T-helper 9 cell (primary cell): ENCODE measurements around the gene ATP1B2.
"Not testable (repeated sequence)": the region's sequence is repeated elsewhere in the genome, so short reads cannot be mapped to it uniquely, and the experiment has no call there.

Experiments used
- DNase-seq: peaks from one replicate; pipeline ENCODE4 v3.0.0-alpha.2; 2020
- total RNA-seq, 2 donors: gene quantifications; one replicate each; lab custom pipeline; 2026; lab: John Stamatoyannopoulos, UW

The ATP1B2 gene, protein sequence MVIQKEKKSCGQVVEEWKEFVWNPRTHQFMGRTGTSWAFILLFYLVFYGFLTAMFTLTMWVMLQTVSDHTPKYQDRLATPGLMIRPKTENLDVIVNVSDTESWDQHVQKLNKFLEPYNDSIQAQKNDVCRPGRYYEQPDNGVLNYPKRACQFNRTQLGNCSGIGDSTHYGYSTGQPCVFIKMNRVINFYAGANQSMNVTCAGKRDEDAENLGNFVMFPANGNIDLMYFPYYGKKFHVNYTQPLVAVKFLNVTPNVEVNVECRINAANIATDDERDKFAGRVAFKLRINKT
- total RNA-seq: 0 to 0.21 reads per million in 2 donors

DNA sequence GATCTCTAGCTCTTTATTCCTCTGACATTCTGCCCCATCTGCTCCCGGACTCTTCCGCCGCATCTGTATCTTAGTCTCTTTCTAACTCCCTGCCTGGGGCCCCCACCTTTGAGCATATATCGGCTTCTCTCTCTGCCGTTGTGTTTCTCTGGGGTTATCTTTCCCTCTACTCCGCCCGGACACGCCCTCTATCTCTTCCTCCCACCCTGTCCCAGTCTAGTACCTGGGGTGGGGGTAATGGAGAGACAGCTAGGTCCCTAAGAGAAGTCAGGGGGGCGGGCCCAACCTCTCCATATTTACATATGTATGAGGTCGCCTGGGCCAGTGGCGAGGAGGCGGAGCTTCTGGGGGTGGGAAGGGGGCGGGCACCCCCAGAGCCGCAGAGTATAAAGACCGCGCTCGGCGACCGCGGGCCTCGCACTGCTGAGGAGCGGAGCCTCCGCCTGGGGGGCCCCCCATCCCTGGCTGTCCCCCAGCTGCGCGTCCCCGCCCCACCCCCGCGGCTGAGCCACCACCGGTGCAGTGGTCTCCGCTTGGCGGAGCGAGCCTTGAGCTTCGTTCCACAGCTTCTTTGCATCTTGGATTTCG is at the start of gene ATP1B2:
Gene ATP1B2, plus strand, starts transcription at position 418 of the 588 bp plus-strand sequence. CDS start 593 bp downstream, outside the sequence.
- peak; percentile 69 for DNase-seq

- DNase-seq: no peak
Observed at GRCh38 chr17:7606280-7606679, 44.4 kb upstream of the ATP1B2 start.

- DNase-seq: no peak
Observed at GRCh38 chr17:7610641-7611040, 40.1 kb upstream of the ATP1B2 start.

GRCh38 chr17:7611635-7612293 is 39.0 kb upstream of the ATP1B2 start:
- no peak for DNase-seq

DNA sequence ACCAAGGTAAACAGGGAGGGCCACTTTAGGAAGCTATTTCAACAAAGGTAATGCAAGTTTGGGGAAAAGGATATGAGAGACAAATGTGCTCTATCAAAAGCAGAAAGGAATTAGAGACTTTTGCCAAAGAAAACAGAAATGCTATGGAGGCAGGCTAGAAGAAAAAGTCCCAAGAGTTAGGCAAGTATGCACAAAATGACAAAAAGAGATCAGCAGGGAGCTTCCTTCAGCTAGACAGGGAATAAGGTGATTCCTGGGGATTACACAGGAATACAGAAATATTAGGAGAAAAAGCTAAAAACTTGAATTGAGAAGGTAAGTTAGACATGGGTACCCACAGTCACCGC is 38.5 kb upstream of the ATP1B2 start:
- no peak for DNase-seq

- no peak for DNase-seq
Observed at GRCh38 chr17:7613769-7614424, 36.8 kb upstream of the ATP1B2 start.

- DNase-seq: peak; percentile 96
Observed at GRCh38 chr17:7614425-7615264, 36.1 kb upstream of the ATP1B2 start, which contains the start of gene FXR2. FXR2 (minus strand) TSS chr17:7614897; CDS start chr17:7614532, 365 bp downstream.

GRCh38 chr17:7615265-7615747 is 35.4 kb upstream of the ATP1B2 start:
- DNase-seq: no peak

- DNase-seq: no peak
Observed at GRCh38 chr17:7618608-7619007, 32.1 kb upstream of the ATP1B2 start.

GRCh38 chr17:7620835-7621234 is 29.9 kb upstream of the ATP1B2 start:
- no peak for DNase-seq

- no peak for DNase-seq
Observed at GRCh38 chr17:7623661-7624060, 27.1 kb upstream of the ATP1B2 start.

DNA sequence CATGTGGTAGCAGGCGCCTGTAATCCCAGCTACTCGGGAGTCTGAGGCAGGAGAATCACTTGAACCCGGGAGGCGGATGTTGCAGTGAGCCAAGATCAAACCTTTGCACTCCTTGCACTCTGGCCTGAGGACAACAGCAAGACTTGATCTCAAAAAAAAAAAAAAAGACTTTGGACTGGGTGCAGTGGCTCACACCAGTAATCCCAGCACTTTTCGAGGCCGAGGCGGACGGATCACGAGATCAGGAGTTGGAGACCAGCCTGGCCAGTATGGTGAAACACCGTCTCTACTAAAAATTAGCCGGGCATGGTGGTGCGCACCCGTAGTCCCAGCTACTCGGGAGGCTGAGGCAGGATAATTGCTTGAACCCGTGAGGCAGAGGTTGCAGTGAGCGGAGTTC is 25.0 kb upstream of the ATP1B2 start:
- not testable (repeated sequence) for DNase-seq

DNA sequence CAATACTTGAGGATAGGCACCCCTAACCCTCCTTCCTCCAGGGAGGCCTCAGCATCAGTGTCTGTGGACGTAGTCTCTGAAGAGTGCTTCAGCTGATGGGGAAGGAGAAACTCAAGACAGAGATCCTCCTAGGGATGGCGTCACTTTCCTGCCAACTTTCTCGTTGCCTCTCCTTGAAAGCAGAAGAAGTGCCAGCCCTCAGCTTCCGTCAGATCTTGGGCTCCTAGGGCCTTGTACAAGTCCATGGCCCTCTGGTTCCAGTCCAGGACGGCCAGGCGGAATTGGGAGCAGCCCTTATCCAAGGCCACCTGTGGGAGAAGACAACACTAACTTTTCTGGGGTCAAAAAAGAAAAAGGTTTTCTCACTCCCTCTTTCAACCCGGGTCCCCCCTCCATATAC is 24.4 kb upstream of the ATP1B2 start:
- no peak for DNase-seq

DNA sequence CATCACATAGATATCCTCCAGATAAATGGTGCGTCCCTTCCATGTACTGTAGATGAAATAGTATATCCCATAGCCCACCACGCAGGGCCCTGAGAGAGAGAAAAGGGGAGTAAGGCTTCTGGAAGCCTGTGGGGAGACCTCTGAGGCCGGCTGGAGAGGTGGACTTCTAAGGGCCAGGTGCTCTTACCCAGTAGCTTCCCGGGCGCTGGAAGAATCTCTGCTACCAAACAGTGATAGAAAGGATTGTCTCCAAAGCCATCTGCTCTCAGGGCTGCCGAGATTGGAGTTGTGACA is 23.8 kb upstream of the ATP1B2 start:
- DNase-seq: no peak

DNA sequence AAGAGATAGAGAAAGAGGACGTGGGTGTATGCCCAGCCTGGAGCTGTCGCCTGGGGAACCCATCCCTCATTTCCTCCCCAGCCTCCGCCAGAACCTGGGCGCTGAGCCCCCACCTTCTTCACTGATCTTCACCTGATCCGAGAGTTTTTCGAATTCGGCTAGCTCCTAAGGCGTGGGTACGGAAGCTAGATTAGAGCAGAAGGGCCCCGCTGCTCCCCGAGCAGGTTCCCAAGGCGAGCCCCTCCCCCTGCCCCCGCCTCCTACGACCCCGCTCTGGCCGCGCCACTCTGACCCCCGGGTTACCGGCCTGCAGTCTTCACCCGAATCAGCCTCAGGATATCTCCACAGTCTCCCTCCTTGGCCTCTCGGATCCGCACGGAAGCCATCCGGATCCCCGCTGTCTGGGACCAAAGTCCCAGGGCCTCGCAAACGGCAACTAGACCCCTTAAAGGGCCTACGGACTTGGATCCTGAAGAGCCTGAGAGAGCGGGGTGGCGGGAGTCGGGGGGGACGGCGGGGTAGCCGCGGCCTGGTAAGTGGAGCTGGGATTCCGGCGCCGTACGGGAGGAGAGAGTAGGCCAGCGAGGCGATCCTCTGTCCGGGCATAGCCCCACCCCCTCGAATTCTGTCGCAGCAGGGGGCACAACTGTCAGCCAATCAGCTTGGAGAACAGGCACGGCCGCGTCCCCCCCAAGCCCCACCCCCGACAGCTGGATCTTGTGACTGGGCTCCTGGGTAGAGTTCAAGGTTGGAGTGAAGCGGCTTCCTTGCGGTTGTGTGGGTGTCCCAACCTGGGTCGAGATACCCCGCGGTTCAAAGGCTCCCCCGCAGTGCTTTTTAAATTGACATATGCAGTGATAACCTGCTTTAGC is 23.2 kb upstream of the ATP1B2 start, which contains the start of gene SAT2:
Gene SAT2, minus strand, starts transcription at position 572 of the 872 bp plus-strand sequence. Its CDS starts 186 bp downstream, at position 386.
- DNase-seq: peak; percentile 75

- no peak for DNase-seq
Observed at GRCh38 chr17:7629939-7630571, 20.7 kb upstream of the ATP1B2 start, which contains the start of gene SHBG. SHBG (plus strand) TSS chr17:7630135; CDS start chr17:7630173, 38 bp downstream.

DNA sequence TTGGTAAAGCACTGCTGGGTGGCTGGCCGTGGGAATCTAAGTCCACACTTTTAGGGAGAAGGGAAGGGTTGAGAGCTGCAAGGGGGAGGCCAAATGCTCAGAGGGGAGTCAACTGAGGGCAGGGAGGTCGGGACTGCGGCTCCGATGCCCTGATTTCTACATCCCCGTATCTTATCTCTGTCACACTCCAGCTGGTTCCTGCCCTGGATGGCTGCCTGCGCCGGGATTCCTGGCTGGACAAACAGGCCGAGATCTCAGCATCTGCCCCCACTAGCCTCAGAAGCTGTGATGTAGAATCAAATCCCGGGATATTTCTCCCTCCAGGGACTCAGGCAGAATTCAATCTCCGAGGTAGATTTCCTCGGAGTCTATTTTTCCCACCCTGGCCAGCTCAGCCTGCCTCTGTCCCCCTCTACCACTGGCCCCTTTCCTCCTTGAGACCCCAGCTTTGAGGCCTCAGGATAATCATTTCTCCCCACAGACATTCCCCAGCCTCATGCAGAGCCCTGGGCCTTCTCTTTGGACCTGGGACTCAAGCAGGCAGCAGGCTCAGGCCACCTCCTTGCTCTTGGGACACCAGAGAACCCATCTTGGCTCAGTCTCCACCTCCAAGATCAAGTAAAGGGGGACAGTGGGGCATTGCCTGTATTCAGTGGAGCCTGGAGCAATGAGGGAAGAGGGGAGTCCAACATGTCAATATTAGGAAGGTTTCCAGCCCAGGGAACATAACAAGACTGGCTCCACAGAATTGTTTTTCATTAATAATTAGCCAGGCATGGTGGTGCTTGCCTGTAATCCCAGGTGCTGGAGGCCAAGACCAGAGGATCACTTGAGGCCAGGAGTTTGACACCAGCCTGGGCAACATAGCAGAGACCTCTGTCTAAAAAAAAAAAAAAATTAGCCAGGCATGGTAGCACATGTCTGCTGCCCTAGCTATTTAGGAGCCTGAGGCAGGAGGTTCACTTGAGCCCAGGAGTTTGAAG is 19.0 kb upstream of the ATP1B2 start:
- DNase-seq: no peak

DNA sequence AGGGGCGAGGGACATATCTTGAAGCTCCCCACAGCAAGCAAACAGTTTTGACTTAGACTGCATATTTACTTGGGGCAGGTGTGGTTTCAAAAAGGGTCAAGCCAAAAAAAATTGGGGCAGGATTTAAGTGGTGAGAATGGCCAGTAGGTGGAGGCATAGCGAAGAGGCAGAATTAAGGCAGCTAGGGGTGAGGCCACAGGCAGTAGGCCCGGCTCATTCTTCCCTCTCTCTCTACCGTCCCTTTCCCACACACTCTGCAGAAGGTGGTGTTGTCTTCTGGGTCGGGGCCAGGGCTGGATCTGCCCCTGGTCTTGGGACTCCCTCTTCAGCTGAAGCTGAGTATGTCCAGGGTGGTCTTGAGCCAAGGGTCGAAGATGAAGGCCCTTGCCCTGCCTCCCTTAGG is 18.2 kb upstream of the ATP1B2 start:
- no peak for DNase-seq

DNA sequence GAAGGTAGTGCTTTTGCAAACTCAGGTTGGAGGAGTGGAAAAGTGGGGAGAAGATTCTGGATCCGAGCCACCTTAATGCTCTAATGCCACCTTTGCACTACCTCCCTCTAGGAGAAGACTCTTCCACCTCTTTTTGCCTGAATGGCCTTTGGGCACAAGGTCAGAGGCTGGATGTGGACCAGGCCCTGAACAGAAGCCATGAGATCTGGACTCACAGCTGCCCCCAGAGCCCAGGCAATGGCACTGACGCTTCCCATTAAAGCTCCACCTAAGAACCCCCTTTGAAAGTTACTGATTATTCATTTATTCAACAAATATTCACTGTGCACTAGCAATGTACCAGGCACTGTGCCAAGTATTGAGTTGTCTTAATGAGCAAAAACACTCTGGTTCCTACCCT is 17.6 kb upstream of the ATP1B2 start:
- no peak for DNase-seq
